Measurements from ENCODE around the gene MYO6.

DNA sequence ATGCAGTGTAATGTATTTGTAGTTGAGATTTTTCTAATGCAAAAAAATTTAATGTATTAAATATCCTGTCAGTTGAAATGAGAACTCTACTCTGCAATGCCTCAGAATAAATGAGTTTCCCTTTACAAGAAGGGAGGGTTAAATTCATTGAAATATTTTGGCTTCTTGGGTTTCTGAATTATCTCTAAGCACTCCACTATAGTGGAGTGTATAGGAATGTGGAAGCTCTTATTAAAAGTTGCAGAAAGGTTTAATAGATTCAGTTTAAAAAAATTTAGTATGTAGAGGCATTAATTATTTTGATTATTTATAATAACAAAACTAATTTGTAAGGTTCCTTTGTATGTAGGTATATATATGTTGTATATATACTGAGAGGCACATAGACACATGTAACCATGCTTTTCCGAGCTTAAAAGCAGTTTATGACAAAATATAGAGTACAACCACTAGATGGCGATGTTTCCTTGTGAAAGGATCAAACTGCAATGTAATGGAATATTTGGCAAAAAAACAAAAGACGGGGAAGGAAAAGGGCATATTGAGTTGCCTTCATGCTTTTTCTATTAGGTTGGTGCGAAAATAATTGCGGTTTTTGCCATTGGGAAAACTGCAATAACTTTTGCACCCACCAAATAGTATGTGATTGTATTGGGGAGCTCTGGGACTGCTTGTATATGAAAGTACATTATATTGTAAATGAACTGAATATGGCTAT lies 144.2 kb downstream of the MYO6 start:
- no peak for TF ChIP-seq EZH2 (IDR thresholded peaks at IDR 0.05; ENCODE audit: borderline replicate concordance, low read length)
- TF ChIP-seq CTCF (IDR thresholded peaks at IDR 0.05; ENCODE audit: low read length) = peak; percentile 76

Data from OCI-LY1 (cell line).